Fibroblast of peridontal ligament (primary cell): ENCODE data around the gene RAPGEF4.
A peak's percentile ranks its signal among the peaks of the same experiment; 100 is the strongest.

Experiments
- DNase-seq: peaks from one replicate; pipeline ENCODE4 v3.0.0-alpha.2; 2010; ENCODE audit errors: extremely low read depth

The RAPGEF4 gene

GRCh38 chr2:172937884-172938712 lies 202.5 kb downstream of the RAPGEF4 start:
- no peak for DNase-seq

DNA sequence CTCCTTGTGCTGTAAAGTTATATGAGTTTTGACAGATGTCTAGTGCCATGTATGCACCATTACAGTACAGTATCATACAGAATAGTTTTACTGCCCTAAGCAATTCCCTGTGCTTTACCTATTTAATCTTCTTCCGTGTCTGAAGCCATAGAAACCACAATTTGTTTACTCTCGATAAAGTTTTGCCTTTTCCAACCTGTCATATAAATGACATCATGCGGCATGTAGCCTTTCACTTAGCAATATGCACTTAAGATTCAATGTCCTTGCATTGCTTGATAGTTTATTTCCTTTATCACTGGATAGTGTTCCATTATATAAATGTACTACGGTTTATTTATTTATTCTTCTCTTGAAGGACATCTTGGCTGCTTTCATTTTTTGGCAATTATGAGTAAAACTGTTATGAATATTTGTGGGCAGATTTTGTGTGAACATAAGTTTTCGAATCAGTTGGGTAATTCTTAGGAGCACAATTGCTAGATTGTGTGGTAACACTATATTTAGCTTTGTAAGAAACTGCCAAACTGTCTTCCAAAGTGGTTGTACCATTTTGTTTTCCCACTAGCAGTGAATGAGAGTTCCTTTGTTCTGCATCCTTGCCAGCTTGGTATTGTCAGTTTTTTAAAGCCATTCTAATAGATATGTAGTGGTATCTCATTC lies 203.2 kb downstream of the RAPGEF4 start:
- DNase-seq: peak; percentile 64

DNA sequence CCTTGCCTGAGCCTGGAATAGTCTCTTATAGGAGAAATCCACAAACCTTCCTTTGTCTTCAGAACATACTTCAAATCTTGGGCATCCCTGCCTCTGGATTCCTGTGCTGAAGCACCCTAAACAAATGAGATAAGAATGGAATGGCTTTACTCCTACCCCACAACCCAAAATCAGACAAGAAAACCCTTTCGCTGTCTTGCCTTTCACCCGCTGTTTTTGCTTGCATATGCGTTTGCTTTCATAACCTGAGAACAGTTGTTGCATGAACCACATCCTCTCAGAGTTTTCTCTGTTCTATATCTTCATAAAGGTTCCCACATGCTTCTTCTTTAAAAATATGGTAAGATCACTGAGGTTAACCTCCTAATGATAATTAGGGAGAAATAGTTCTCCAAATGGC lies 207.9 kb downstream of the RAPGEF4 start:
- no peak for DNase-seq

- DNase-seq: no peak
These were observed 208.6 kb downstream of the RAPGEF4 start for GRCh38 chr2:172944022-172944793.

DNA sequence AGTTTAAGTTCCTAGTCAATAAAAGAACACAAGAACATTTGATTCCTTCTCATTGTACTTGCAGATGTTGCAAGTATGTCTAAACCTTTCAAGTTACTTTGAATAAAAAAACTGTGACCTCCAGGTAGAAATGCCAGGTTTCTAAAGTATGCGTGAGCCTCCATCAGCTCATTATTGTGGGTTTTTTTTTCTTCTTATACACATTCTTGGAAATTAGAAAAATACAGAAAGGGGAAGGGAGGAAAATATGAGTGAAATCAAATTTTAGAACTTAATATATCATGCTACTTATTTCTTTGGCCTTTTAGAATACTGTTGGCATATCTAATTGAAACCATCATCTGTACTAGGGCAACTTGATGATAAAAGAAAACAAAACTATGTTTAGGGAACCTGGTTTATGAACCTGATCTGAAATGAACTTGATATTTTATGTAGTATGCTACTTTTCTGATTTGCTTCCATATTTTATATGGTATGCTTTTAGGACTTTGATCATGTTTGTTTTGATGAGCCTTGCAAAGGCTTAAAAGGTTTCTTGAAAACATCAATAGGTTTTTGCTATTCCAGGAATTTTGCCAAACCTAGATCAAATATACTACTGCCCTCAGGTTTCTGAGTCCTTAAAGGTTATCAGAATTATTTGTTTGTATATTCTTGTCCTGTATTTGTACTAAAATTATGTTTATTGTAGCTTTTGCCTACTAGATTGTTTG lies 209.3 kb downstream of the RAPGEF4 start:
- DNase-seq: no peak

GRCh38 chr2:172945510-172945850 lies 209.8 kb downstream of the RAPGEF4 start:
- DNase-seq: no peak

- peak; percentile 69 for DNase-seq
These were observed 212.0 kb downstream of the RAPGEF4 start for GRCh38 chr2:172947461-172948153.

GRCh38 chr2:172949522-172949921 lies 213.9 kb downstream of the RAPGEF4 start:
- no peak for DNase-seq

GRCh38 chr2:172950565-172950964 lies 214.9 kb downstream of the RAPGEF4 start:
- DNase-seq: no peak

DNA sequence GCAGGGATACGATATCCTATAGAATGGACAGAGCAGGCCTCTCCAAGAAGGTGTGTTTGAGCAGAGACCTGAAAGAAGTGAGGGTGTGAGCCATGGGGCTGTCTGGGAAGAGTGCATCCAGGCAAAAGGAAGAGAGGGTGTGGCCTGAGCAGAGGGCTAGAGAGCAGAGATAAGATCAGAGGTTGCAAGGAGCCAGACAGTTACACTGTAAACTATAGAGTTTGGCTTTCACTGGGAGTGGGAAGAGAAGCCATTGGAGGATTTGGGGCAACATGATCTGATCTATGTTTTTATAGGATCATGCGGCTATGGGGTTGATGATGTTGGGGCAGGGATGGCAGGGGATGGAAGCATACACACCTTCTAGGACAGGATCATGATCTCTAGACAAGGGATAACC lies 215.9 kb downstream of the RAPGEF4 start:
- no peak for DNase-seq

DNA sequence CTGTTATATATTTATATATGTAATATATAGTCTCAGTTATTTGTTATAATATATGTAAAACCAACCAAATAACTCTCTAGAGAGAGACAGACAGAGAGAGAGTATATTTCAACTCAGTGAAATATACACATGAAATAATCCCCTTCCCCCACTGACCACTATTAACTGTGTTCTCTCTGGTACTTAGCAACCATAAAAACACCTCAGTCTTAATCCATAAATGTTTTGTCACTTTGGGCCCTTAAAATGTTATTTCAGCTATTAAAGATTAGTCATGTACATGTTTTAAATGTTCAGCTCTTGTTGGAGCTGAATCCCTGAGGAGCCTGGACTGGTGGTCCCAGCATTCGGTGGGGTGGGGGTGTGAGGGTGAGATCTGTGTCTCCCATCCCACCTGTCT lies 217.8 kb downstream of the RAPGEF4 start:
- DNase-seq: no peak

- DNase-seq: peak; percentile 51
These were observed 218.6 kb downstream of the RAPGEF4 start for GRCh38 chr2:172953970-172954852.

DNA sequence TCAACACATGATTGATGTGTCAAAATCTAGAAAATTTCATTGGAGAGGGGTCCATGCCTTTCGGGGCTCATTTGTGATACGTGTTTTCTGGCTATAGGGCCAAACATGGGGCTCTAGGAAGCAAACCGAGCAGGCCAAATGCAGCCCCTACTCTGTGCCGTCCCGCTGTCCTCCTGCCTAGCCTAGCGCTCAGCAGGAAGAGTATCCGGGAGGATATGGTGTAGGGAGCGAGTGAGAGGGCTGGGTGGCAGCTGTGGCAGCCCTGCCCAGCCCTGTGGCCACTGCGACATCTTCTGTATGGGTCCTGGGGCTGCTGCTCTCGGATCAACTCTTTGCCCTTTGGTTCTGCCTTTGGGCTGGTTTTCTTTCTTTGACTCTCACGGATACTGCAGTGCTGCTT lies 219.9 kb downstream of the RAPGEF4 start:
- no peak for DNase-seq

DNA sequence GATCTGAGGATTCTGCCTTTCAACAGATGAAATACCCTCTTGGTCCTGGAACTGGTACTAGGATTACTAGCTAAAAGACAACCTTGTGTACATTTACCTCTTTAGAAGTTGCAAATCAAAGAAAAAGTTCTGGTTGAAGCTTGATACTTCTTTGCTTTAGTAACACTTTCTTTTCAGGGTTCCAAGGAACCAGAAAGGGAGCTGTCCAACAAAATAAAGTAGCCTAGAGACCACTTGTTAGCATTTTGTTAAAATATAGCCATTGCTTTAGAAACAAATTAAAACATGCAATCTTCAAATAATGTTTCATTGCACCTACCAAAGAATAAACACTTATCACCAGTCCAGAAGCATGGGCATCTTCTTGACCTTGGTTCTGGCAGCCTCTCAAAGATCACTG lies 222.1 kb downstream of the RAPGEF4 start:
- no peak for DNase-seq

GRCh38 chr2:172962082-172962481 lies 226.4 kb downstream of the RAPGEF4 start:
- DNase-seq: no peak

DNA sequence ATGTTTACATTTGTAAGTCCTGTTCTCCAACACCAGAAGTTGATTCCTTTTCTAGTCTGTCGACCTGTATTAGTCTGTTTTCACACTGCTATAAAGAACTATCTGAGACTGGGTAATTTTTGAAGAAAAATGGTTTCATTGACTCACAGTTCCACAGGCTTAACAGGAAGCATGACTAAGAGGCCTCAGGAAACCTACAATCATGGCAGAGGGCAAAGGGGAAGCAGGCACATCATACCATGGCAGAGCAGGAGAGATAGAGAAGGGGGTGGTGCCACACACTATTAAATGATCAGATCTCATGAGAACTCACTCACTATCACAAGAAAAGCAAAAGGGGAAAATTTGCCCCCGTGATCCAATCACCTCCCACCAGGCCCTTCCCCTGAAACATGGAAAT lies 227.2 kb downstream of the RAPGEF4 start:
- DNase-seq: peak; percentile 22

DNA sequence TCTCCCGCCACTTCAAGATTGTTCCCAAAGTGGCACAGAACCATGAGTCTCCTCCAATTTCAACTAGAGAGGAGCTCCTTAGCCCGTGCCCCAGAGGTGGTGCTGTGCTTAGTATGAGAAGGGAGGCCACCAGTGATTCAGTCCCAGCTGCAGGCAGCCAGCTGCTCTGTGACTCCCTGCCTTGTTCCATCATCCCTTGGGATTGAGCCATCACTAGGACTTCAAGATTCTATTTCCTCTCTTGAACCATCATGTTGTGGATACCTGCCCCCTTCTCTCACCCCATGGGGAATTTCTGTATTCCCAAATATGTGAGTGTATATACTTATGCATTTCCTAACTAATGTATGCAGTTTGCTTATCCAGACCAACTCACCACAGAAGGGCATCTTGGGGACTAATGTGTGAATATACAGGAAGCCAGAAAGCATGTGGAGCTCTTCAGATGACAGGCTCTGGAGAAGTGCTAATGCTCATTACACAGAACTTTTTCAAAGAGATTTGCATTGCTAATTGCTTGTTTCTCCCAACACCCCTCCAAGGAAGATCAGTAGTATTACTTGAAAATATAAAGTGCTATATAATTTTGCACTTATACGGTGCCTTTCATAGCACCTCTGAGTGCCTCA lies 229.0 kb downstream of the RAPGEF4 start:
- no peak for DNase-seq

- DNase-seq: no peak
These were observed 230.0 kb downstream of the RAPGEF4 start for GRCh38 chr2:172965433-172966212.
